ACHN (cell line): ENCODE results near the gene TTPAL.

ENCODE experiments used
- DNase-seq: peaks from one replicate; pipeline ENCODE4 v3.0.0-alpha.2; 2015
- in situ Hi-C: cut with HindIII; loops from 2 replicates; pipeline ENCODE4 v1.10.0; 2017; ENCODE audit warnings: low sequenced_read_pairs, low pct_ligation_motif_present, low pct_unique_long_range_greater_than_20kb

TTPAL gene

GRCh38 chr20:44475694-44476560 is at the start of gene TTPAL:
TSS of gene TTPAL (plus strand) at chr20:44475874. CDS start at chr20:44480000, 4,126 bp downstream.
- in situ Hi-C loops = no loop called here
- peak; percentile 86 for DNase-seq

DNA sequence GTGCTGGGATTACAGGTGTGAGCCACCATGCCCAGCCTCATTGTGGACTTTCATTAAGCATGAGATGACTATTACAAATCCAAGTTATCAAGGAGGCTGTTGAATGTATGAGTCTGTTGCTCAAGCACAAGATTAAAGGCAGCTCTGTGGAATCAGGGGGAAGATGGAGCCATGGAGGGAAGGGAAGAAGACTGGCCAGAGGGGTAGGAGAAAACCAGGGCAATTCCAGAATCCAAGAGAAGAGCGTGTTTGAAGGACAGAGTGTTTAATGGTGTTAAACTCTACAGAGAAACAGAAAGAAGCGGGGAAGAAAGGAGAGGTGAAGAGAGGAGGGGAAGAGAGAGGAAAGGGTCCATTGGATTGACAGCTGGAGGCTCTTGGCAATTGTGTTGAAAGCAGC is 49.8 kb upstream of the TTPAL start:
- DNase-seq = no peak
- in situ Hi-C loops = no loop called here

- in situ Hi-C loops = no loop called here
- DNase-seq = no peak
These were observed 48.5 kb upstream of the TTPAL start for GRCh38 chr20:44426879-44427790.

DNA sequence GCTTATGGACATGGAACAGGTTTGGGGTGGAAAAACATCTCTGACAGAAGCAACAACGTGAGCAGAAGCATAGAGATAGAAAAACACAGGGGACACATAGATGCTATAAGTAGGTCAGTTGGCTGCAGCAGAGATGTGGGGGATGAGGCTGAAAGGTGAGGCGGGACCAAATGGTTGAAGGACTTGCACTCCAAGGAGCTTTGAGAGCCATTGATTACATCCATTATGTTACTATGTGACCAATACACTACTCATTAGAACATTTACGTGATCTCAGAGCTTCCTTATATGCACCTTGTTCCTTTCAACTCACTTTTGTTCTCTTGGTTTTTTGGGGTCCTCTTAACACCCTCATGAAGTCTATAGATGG is 47.9 kb upstream of the TTPAL start:
- no peak for DNase-seq

GRCh38 chr20:44428174-44429016 is 47.3 kb upstream of the TTPAL start:
- no peak for DNase-seq

More for the DNA sequence above, 47.9 kb upstream of the TTPAL start:
- in situ Hi-C loops = no loop called here

DNA sequence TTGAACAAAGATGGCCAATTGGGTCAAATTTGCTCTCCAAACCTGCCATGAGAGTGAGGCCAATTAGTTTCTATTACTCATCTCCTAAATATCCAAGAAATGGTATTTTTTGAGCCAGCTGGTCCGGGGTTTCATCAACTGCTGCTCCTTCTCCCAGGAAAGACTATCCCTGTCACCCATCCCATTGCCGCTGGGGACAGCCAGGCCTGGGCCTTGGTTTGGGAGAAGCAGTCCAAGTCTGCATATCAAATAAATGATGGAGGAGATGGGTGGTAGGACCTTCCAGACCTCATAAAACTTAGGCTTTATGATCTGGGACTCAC is 46.7 kb upstream of the TTPAL start:
- in situ Hi-C loops = no loop called here
- DNase-seq = no peak

More at GRCh38 chr20:44428174-44429016, 47.3 kb upstream of the TTPAL start:
- in situ Hi-C loops = no loop called here

- in situ Hi-C loops = no loop called here
- DNase-seq = no peak
These were observed 46.0 kb upstream of the TTPAL start for GRCh38 chr20:44429419-44430269.

DNA sequence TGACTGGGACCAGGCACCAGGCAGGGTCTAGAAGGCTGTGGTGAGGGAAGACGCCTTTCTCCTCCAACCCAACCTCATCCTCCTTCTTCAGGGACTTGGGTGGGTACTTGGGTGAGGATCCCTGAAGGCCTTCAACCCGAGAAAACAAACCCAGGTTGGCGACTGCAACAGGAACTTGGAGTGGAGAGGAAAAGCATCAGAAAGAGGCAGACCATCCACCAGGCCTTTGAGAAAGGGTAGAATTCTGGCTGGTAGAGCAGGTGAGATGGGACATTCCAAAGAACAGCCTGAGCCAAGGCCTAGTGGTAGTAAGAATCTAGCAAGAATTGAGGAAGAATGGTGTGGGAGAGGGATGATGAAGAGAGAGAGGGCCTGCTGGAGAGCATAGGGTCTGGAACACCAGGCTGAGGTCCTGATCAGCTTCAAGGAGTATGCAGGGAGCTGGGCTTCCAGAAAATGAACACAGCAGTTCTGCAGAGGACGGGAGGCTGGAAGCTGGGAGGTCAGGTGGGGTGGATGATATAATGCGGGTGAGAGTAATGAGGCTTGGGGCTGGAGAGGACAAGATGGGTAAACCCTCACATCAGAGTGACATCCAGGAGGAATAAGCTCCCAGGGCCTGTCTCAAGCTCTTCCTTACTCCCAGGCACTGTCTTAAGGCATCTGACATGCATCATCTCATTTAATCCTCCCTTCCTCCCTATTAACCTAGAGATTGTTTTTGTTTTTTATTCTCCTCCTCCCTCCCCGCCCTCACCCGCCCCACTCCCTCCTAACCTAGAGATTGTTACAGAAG is 45.2 kb upstream of the TTPAL start:
- no peak for DNase-seq
- in situ Hi-C loops = no loop called here

DNA sequence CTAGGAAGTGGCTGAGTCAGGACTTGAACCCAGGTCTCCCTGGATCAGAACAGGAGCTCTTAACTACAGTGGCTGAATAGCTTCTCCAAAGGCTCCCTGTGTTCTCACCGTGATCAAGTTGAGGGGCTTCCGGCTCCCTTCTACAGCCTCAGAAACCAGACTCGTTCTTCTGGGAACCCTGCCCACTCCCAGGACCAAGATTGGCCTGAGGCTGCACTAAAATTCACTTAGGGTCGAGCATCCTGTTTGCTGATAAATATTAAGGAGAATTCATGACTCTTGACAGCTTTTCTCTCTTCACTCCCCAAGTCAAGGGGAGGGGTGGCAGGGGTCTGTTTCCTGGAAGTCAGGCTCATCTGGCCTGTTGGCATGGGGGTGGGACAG is 44.6 kb upstream of the TTPAL start:
- in situ Hi-C loops = no loop called here
- no peak for DNase-seq

- in situ Hi-C loops = no loop called here
- DNase-seq = no peak
These were observed 44.0 kb upstream of the TTPAL start for GRCh38 chr20:44431502-44432234.

- in situ Hi-C loops = no loop called here
- DNase-seq = no peak
These were observed 42.8 kb upstream of the TTPAL start for GRCh38 chr20:44432618-44433577.

- peak; percentile 12 for DNase-seq
- in situ Hi-C loops = no loop called here
These were observed 41.7 kb upstream of the TTPAL start for GRCh38 chr20:44433751-44434538.

DNA sequence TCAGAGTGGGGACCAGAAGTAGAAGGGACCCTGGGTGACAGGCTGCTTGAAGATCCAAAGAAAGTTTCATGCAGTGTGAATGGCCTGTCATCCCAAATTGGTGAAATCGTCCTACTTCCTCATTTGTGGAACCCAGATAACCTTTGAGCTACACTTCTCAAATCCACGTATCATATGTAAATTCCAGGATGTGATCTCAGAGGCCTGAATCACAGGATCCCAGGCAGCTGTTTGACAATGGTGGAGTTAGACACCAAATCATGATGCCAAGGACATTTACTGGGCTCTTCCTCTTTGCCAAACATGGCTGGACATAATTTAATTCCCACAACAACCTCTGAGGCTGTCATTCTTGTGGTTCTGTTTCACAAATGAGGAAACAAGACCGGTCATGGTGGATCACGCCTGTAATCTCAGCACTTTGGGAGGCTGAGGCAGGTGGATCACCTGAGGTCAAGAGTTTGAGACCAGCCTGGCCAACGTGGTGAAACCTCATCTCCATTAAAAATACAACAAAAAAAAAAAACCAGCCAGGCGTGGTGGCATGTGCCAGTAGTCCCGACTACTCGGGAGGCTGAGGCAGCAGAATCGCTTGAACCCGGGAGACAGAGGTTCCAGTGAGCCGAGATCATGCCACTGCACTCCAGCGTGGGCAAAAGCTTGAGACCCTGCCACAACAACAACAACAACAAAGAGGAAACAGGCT is 39.9 kb upstream of the TTPAL start:
- DNase-seq = no peak
- in situ Hi-C loops = no loop called here

GRCh38 chr20:44436393-44436792 is 39.3 kb upstream of the TTPAL start:
- in situ Hi-C loops = no loop called here
- DNase-seq = no peak
